Measurements from ENCODE around the gene TTC39C. TPM values are rescaled to one million over a fixed set of nuclear protein-coding genes. Genes with fewer than 3 reads are reported as not detected.

The TTC39C gene
- total and polyA plus RNA-seq, 7 donors: 0.48 to 2.4 (median 1.2) TPM

DNA sequence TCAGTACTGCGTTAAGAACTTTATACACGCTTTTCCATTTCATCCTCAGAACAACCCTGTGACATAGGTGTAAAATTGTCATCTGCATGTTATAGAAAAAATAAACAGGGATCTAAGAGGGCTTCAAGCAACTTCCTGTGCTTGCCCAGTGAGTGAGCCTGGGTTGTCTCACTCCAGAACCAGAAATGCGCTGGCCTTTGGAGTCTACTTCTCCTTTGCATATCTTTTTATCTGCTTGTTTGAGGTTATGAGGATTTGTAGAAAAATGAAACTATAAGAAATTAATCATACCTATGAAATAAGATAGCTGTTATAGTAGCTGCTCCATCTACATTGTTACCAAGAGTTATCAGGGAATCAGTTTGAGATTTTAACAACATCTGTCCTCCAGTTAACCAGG lies 69.0 kb downstream of the TTC39C start:
- Histone ChIP-seq H3K4me1 (no peaks in the 10 kb centered on the region), H3K4me3 (no peak overlapping the region), H3K36me3 (ENCODE audit: insufficient read depth in 1 of 2, low read depth in 1 of 2) (no peaks in the 10 kb centered on the region), H3K27ac (no peak overlapping the region), H3K9me3 (no peaks in the 10 kb centered on the region), H3K27me3 (ENCODE audit: insufficient read depth in 3 of 3, low read length in 2 of 3) (no peaks in the 10 kb centered on the region)
- 81 to 82% (median 81%) methylated on average over 3 of the region's 3 CpGs for WGBS, 3 donors
- intact Hi-C loops (cut with DNase I): no loop called here
- TF ChIP-seq, protein P1, sequence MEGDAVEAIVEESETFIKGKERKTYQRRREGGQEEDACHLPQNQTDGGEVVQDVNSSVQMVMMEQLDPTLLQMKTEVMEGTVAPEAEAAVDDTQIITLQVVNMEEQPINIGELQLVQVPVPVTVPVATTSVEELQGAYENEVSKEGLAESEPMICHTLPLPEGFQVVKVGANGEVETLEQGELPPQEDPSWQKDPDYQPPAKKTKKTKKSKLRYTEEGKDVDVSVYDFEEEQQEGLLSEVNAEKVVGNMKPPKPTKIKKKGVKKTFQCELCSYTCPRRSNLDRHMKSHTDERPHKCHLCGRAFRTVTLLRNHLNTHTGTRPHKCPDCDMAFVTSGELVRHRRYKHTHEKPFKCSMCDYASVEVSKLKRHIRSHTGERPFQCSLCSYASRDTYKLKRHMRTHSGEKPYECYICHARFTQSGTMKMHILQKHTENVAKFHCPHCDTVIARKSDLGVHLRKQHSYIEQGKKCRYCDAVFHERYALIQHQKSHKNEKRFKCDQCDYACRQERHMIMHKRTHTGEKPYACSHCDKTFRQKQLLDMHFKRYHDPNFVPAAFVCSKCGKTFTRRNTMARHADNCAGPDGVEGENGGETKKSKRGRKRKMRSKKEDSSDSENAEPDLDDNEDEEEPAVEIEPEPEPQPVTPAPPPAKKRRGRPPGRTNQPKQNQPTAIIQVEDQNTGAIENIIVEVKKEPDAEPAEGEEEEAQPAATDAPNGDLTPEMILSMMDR (IDR thresholded peaks at IDR 0.05): no peak
- ATAC-seq: no peak
- DNase-seq: no peak

DNA sequence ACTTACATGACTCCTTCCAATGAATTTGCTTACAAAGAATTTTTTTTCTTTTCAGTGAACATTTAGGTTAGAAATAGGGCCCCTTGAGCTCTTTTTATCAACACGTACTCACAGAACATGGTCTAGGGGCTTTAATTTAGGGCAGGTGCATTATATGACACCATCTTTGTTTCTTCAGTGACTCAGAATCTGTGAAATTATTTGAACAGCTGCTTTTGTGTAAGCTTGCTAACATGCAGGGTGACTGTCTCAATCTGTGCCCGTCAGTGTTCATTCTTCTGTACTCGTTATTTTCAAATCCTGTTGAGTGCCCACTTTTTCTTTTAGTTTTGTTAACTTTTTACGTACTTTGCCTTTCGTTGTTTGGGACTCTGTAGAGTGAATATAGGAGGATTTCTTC lies 71.5 kb downstream of the TTC39C start:
- TF ChIP-seq, protein P1 (IDR thresholded peaks at IDR 0.05): no peak
- no peak for DNase-seq
- H3K9me3 ChIP-seq: no peaks in the 10 kb centered on the region
- intact Hi-C loops (cut with DNase I): no loop called here
- 47 to 66% (median 47%) methylated on average over 5 of the region's 5 CpGs for WGBS, 3 donors
- H3K27me3 ChIP-seq (ENCODE audit: insufficient read depth in 3 of 3, low read length in 2 of 3): no peaks in the 10 kb centered on the region
- H3K36me3 ChIP-seq (ENCODE audit: insufficient read depth in 1 of 2, low read depth in 1 of 2): no peaks in the 10 kb centered on the region
- no peak overlapping the region for H3K4me3 ChIP-seq
- H3K27ac ChIP-seq: no peak overlapping the region
- ATAC-seq: no peak
- peaks cover 5% of the 10 kb centered on the region for H3K4me1 ChIP-seq

DNA sequence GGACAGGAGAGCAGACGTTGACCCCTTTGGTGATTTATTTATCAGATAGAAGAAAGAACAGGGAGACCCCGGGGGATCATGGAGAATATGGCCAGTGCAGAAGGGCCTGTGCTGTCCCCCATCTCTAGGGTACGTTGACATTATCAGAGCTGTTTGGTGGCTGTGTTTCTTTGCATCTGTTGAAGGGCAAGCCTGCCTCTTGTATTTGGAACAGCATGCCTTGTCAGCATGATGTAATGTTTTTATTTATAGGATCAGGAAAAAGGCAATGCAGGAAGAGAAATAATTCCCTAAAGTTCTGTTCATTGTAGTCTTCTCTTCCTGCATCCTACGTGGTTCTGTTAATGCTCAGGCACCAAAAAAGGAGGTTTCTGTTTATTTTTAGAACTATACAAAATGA lies 74.5 kb downstream of the TTC39C start:
- TF ChIP-seq, protein P1 (IDR thresholded peaks at IDR 0.05): no peak
- ATAC-seq (peak in 3 of 4 donors; percentile 37 to 48 (median 43)), DNase-seq (no peak)
- H3K27ac ChIP-seq: no peak overlapping the region
- H3K27me3 ChIP-seq (ENCODE audit: insufficient read depth in 3 of 3, low read length in 2 of 3): no peaks in the 10 kb centered on the region
- WGBS, 3 donors: 38 to 45% (median 45%) methylated on average over 4 of the region's 4 CpGs
- H3K4me3 ChIP-seq: no peak overlapping the region
- intact Hi-C loops (cut with DNase I): no loop called here
- no peaks in the 10 kb centered on the region for H3K36me3 ChIP-seq (ENCODE audit: insufficient read depth in 1 of 2, low read depth in 1 of 2)
- no peaks in the 10 kb centered on the region for H3K9me3 ChIP-seq
- H3K4me1 ChIP-seq: peaks cover 5% of the 10 kb centered on the region

DNA sequence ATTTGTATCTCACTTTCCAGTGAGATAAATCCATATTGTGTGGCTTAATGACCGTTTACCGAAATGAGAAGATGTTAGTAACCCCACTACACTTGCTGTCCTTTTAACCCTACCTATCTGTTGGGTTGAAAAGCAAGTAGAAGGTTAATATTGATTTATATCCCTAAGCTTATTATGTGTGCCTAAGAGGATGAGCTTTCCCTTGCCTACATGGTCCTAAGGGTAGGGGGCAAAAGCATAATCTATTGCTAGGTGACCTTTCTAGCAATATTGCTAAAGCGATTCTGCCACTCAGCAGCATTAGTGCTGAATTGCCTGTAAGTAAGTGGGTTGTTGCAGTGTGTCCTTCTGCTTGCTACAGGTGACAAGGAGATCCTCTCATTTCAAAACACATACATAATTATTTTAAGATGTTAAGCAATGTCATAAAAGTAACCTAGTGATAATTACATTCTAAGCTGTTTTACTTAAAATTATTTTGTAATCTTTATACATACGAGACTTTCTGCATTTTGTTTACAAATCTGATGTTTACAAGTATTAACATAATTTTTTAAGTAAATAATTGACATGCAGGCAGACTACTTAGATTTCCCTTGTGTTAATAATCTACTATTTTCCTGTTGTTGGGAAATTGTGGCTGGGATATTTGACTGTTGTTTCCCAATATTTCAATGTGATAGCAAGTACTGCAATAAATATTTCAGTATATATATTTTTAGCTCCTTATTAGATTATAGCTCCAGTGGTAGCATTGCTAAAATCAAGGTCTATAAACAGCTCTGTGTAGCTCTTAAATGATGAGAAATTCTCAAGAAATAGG lies 75.2 kb downstream of the TTC39C start:
- ATAC-seq: no peak
- Histone ChIP-seq H3K27ac (no peak overlapping the region), H3K36me3 (ENCODE audit: insufficient read depth in 1 of 2, low read depth in 1 of 2) (no peaks in the 10 kb centered on the region)

More for the DNA sequence above, 75.2 kb downstream of the TTC39C start:
- WGBS, 3 donors: 72 to 79% (median 76%) methylated on average over 4 of the region's 4 CpGs
- Histone ChIP-seq H3K27me3 (ENCODE audit: insufficient read depth in 3 of 3, low read length in 2 of 3) (no peaks in the 10 kb centered on the region), H3K9me3 (no peaks in the 10 kb centered on the region), H3K4me1 (peaks cover 5% of the 10 kb centered on the region), H3K4me3 (no peak overlapping the region)
- no peak for DNase-seq
- TF ChIP-seq, protein P1 (IDR thresholded peaks at IDR 0.05): no peak
- intact Hi-C loops (cut with DNase I): no loop called here
